Esophagus squamous epithelium (tissue), 4 donors: ENCODE measurements around the gene MNAT1.

Source experiments
- CTCF ChIP-seq, 6 experiments: fragments of 450-650 bp in 4 of 6; fragments of 200-600 bp in 2 of 6; sonication (generic) in 2 of 6; IDR thresholded peaks; one replicate each; pipeline ENCODE4 v1.5.1; 2016 to 2019; ENCODE audit warnings: antibody characterized with exemption in 6 of 6, mild to moderate bottlenecking in 4 of 6, moderate library complexity in 4 of 6
- POLR2A ChIP-seq, 4 donors: fragments of 450-650 bp; IDR thresholded peaks; one replicate each; pipeline ENCODE4 v1.6.1; 2017; ENCODE audit warnings: antibody characterized with exemption in 4 of 4, mild to moderate bottlenecking in 4 of 4, moderate library complexity in 3 of 4

- TF ChIP-seq POLR2A (IDR thresholded peaks at IDR 0.05) = no peak
- no peak for TF ChIP-seq CTCF (IDR thresholded peaks at IDR 0.05)
Measured at GRCh38 chr14:60845523-60845922, 111.0 kb downstream of the MNAT1 start.
